GM12865 (cell line): ENCODE data around the gene RNF181.
A peak's percentile ranks its signal among the peaks of the same experiment; 100 is the strongest.

ENCODE experiments used
- DNase-seq: peaks from one replicate; pipeline ENCODE4 v3.0.0; 2010; ENCODE audit warnings: low read depth
- H3K4me3 ChIP-seq: 2 replicates; pipeline ENCODE4 v1.5.1; 2011; ENCODE audit warnings: mild to moderate bottlenecking, low read depth, low read length, control low read depth
- CTCF ChIP-seq: IDR thresholded peaks from 2 replicates; pipeline ENCODE4 v1.5.1; 2011; ENCODE audit warnings: low read length, control low read depth, low read depth, inconsistent platforms; ENCODE audit not compliant: insufficient read depth; ENCODE audit errors: missing control alignments

RNF181 gene

GRCh38 chr2:85583667-85584353 lies 11.7 kb upstream of the RNF181 start:
- DNase-seq: peak; percentile 74
- no peak for TF ChIP-seq CTCF
- H3K4me3 ChIP-seq: peak overlapping the region; percentile 60

GRCh38 chr2:85584354-85584856 lies 11.1 kb upstream of the RNF181 start, which contains the start of gene VAMP5:
Gene VAMP5 (plus strand): TSS chr2:85584431. CDS start chr2:85584491, 60 bp downstream.
- peak within 1 kb of the TSS; percentile 60 for H3K4me3 ChIP-seq
- no peak for DNase-seq
- no peak for TF ChIP-seq CTCF

- H3K4me3 ChIP-seq: peak overlapping the region; percentile 60
- DNase-seq: peak; percentile 50
- no peak for TF ChIP-seq CTCF
Observed at GRCh38 chr2:85584857-85585780, 10.4 kb upstream of the RNF181 start.

- H3K4me3 ChIP-seq: peak overlapping the region; percentile 60
- no peak for DNase-seq
- no peak for TF ChIP-seq CTCF
Observed at GRCh38 chr2:85585781-85586105, 9.8 kb upstream of the RNF181 start.

GRCh38 chr2:85588236-85588635 lies 7.3 kb upstream of the RNF181 start:
- H3K4me3 ChIP-seq: no peak overlapping the region
- no peak for DNase-seq
- no peak for TF ChIP-seq CTCF

- H3K4me3 ChIP-seq: no peak overlapping the region
- TF ChIP-seq CTCF: no peak
Observed at GRCh38 chr2:85588645-85589044, 6.9 kb upstream of the RNF181 start.

More at GRCh38 chr2:85588645-85589044, 6.9 kb upstream of the RNF181 start:
- no peak for DNase-seq
